Stimulated activated CD8-positive, alpha-beta memory T cell treated with anti-CD3 and anti-CD28 coated beads, Interleukin-7, amount 100 ng/mL, for 1 hour (primary cell): ENCODE data around the gene DNAJC6.
"Not testable (repeated sequence)": the region's sequence is repeated elsewhere in the genome, so short reads cannot be mapped to it uniquely, and the experiment has no call there.

ENCODE experiments used
- DNase-seq, 2 donors: peaks; one replicate each; pipeline ENCODE4 v3.0.0-alpha.2; 2020; ENCODE audit warnings: low read depth in 2 of 2

Gene DNAJC6

GRCh38 chr1:65429078-65429477, 119.7 kb downstream of the DNAJC6 start:
- no peak for DNase-seq

GRCh38 chr1:65429806-65430205, 120.5 kb downstream of the DNAJC6 start:
- DNase-seq: no peak

- no peak for DNase-seq
These were observed 121.9 kb downstream of the DNAJC6 start for GRCh38 chr1:65431111-65431705.

- no peak for DNase-seq
These were observed 123.6 kb downstream of the DNAJC6 start for GRCh38 chr1:65432918-65433317.

GRCh38 chr1:65434255-65434654, 124.9 kb downstream of the DNAJC6 start:
- DNase-seq: no peak

GRCh38 chr1:65434760-65435159, 125.4 kb downstream of the DNAJC6 start:
- DNase-seq: no peak

- no peak for DNase-seq
These were observed 126.6 kb downstream of the DNAJC6 start for GRCh38 chr1:65435987-65436386.

- DNase-seq: no peak
These were observed 128.3 kb downstream of the DNAJC6 start for GRCh38 chr1:65437616-65438015.

- no peak for DNase-seq
These were observed 131.1 kb downstream of the DNAJC6 start for GRCh38 chr1:65440322-65440900.

- no peak for DNase-seq
These were observed 131.6 kb downstream of the DNAJC6 start for GRCh38 chr1:65440915-65441314.

GRCh38 chr1:65441464-65441863, 132.1 kb downstream of the DNAJC6 start:
- DNase-seq: no peak

- DNase-seq: no peak
These were observed 133.1 kb downstream of the DNAJC6 start for GRCh38 chr1:65442442-65442841.

- DNase-seq: no peak
These were observed 134.3 kb downstream of the DNAJC6 start for GRCh38 chr1:65443647-65444046.

GRCh38 chr1:65444128-65444640, 134.8 kb downstream of the DNAJC6 start:
- DNase-seq: no peak

- no peak for DNase-seq
These were observed 136.5 kb downstream of the DNAJC6 start for GRCh38 chr1:65445837-65446236.

- DNase-seq: no peak
These were observed 140.0 kb downstream of the DNAJC6 start for GRCh38 chr1:65449214-65449823.

- not testable (repeated sequence) for DNase-seq
These were observed 146.3 kb downstream of the DNAJC6 start for GRCh38 chr1:65455678-65456077.

- no peak for DNase-seq
These were observed 147.1 kb downstream of the DNAJC6 start for GRCh38 chr1:65456481-65456880.

- DNase-seq: no peak
These were observed 148.5 kb downstream of the DNAJC6 start for GRCh38 chr1:65457868-65458267.

GRCh38 chr1:65458730-65459396, 149.5 kb downstream of the DNAJC6 start:
- no peak for DNase-seq

- no peak for DNase-seq
These were observed 150.0 kb downstream of the DNAJC6 start for GRCh38 chr1:65459397-65459768.
